HG03060 (cell line): Measurements from ENCODE around the gene RFX1.

ENCODE experiments used
- ATAC-seq: cut with Tn5 transposase; IDR thresholded peaks from one replicate; pipeline ENCODE4 v1.9.1; 2021; ENCODE audit warnings: low read depth, moderate number of reproducible peaks; ENCODE audit not compliant: unreplicated experiment

RFX1 gene

DNA sequence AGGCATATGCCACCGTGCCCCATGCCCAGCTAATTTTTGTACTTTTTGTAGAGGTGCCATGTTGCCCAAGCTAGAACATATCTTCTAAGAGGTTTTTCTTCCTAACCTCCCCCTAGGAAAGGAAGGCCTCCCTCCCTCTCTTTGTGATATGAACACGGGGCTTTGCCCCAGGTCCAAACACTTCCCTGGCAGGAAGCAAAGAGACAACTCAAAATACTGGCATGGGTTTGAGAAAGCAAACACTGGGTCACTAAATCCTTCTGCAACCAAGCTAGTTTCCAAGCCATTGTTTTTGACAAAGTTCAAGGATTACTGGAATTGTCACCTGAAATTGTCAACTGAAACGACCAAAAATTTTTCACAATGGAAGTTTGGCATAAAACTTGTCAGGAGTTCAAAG, 91.3 kb downstream of the RFX1 start:
- ATAC-seq = no peak

DNA sequence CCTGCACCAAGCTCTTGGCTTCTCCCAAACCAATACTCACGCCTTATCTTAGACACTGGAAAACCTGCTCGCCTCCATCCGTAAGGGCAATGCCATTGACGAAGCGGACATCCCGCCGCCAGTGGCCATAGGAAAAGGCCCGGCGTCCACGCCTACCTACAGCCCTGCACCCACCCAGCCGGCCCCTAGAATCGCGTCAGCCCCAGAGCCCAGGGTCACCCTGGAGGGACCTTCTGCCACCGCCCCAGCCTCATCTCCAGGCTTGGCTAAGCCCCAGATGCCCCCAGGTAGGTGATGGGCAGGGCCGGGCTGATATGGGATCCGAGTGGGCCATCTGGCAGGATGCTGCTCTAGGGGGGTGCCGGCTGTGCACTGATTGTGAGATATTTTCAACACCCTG, 92.8 kb downstream of the RFX1 start:
- ATAC-seq = no peak
